ENCODE data around the gene TSPAN3.

The TSPAN3 gene

GRCh38 chr15:77083381-77084160 lies 12.7 kb upstream of the TSPAN3 start:
- no peak for DNase-seq

- no peak for DNase-seq
Measured at GRCh38 chr15:77081971-77082370, 11.1 kb upstream of the TSPAN3 start.

- no peak for DNase-seq
Measured at GRCh38 chr15:77076323-77076915, 5.5 kb upstream of the TSPAN3 start.

- no peak for DNase-seq
Measured at GRCh38 chr15:77075528-77075927, 4.6 kb upstream of the TSPAN3 start.

GRCh38 chr15:77074350-77074749 lies 3.4 kb upstream of the TSPAN3 start:
- no peak for DNase-seq

DNA sequence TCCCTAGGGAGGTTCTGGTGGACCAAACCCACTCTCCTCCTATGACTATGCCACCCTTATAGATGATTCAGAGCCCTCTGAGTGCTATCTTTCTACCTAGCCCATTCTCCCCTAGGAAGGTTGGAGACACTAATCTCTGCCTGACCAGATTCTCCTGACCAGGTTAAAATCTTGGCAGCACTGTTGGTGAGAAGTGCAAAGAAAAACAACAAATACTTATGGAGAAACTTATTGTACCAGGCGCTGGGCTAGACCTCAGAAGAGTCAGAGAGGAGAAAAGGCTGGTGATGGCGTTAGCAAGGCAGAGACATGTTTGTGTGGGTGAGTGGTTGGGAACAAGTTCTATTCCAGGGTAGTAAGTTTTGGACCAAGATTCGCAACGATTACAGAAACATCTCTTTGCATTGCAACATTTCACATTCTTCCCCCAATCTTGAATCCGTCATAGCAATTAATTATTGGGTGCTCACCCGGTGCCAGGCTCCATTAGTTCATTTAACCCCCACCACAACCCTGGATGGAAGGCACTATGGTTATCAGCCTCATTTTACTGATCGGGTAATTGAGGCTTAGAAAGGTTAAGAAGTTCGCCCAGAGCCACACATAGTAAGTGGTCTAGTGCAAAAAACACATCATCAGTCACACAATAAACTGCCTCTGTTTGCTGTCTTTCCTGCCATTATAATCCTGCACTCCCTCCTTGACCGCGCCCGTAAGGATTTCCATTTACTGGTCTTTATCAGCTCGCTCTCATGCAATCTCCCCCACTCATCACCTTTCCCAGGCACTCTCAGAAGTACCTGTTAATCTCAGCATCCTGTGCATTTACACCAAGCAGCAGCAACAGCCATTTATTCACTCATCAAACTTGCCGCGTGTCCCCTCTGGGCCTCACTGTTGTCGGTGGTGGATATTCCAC lies 655 bp upstream of the TSPAN3 start:
- DNase-seq = no peak

- no peak for DNase-seq
Measured at GRCh38 chr15:77070180-77070494, 772 bp downstream of the TSPAN3 start.

DNA sequence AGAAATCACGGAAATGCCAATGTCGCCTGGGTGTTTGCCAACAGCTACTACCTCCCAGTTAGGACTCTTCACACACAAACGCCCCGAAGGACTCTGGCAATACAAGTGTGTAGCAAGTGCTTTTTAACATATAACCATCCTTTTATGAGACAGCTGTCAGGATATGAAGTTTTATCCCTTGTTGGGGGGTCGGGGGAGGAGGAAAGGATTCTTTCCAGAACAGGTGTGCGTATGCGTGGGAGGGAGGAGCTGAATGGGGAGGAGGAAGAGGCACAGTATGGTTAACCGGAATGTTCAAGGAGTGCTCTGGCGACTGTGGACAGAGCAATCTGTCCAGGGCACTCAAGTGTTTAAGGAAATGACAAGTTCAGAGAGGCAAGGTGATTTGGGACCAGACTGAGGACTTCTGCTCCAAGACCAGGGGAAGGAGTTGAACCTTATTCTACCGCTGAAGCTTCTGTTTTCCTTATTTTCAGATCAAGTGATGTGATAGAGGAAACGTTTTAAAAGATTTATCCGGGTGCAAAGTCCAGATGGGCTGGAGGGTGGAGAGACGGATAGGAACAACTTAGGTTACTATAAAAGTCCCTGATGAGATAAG lies 1.3 kb downstream of the TSPAN3 start:
- no peak for DNase-seq

DNA sequence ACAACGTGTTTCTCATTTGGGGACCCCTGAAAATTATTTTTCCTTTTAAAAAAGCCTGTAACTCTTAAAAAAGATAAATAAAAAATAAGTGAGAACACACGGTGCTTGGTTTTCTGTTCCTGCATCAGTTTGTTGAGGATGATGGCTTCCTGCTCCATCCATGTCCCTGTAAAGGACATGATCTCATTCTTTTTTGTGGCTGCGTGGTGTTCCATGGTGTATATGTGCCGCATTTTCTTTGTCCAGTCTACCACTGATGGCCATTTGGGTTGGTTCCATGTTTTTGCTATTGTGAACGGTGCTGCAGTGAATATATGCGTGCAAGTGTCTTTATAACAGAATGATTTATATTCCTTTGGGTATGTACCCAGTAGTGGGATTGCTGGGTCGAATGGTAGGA lies 2.3 kb downstream of the TSPAN3 start:
- no peak for DNase-seq

GRCh38 chr15:77067691-77068367 lies 3.1 kb downstream of the TSPAN3 start:
- no peak for DNase-seq

DNA sequence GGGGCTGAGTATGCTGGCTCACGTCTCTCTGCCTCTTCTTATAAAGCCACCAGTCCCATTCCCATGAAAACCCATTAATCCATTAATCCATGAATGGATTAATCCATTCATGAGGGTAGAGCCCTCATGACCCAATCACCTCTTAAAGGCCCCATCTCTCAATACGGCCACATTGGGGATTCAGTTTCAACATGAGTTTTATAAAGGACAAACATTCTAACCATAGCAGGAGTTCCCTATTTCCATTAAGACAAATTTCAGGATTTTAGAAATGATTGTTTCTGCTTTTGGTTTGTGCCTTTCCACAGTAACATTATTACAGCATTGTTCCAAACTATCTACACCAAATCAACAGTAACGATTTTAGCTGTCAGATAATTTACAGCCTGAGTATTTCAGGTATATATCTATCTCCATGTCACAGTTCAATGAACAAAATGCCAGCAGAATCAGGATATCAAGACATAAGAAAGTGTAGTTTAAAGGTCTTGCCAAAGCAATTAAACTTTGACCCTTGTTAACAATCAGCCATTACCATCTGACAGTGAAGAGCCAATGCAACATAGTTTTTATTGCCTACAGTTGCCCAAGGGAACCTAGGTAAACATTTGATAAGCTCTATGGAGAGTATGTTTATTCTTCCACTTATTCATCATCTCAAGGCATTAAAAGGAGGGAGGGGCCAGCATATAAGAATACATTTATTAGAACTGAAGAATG lies 3.8 kb downstream of the TSPAN3 start:
- no peak for DNase-seq

DNA sequence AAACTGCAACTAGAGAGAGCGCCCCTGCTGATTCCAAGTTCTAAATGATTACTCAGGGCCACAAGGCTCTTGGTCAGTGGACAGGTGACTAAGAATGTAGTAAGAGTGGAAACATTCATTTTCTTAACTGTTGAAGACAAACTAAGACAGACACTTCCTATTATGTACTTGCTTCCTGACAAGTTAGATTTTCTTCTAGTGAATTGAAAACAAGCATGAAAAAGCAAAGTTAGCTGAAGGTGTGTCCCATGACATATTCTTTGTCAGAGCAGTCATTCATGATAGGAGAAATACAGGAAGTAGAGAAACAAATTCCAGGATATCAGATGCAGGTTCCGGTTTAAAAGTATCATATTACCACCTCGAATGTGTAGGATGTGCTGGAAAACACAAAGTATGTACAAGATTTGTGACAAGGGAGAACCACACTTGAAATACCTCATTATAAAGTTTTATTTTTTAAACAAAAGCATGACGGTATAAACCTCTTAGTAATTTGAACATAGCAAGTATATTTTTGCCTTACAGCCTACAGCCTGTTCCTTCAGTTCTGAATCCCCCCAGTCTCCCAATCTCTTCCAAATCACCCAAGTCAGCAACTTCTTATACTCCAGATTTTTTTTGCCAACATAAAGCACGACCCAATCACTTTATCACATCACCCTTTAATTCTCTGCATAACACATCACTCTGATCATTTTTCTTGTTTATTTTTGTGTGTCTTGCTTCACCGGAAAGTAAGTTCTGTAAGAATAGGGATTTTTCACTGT lies 6.2 kb downstream of the TSPAN3 start:
- no peak for DNase-seq

- no peak for DNase-seq
Measured at GRCh38 chr15:77064063-77064462, 6.8 kb downstream of the TSPAN3 start.

- no peak for DNase-seq
Measured at GRCh38 chr15:77063249-77063648, 7.7 kb downstream of the TSPAN3 start.

DNA sequence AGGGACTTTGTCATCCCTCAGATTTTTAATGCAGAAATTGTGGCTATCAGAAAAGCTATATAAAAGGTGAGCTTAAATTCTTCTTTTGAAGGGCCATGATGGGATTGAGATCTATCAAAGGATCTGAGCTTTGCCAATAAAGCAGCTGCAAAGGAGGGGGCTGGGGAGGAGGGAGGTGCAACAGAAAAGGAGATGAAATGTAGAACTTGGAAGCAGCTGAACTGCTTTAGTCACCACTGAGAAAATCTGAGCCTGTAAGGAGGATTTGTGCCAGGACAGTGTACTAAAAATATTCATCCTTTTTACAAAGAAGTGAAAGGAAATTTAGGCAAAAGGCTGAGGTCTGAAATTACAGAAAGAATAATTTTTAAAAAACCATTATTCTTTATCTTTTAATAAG lies 10.4 kb downstream of the TSPAN3 start:
- no peak for DNase-seq

- DNase-seq = no peak
Measured at GRCh38 chr15:77059786-77060361, 11.0 kb downstream of the TSPAN3 start.

DNA sequence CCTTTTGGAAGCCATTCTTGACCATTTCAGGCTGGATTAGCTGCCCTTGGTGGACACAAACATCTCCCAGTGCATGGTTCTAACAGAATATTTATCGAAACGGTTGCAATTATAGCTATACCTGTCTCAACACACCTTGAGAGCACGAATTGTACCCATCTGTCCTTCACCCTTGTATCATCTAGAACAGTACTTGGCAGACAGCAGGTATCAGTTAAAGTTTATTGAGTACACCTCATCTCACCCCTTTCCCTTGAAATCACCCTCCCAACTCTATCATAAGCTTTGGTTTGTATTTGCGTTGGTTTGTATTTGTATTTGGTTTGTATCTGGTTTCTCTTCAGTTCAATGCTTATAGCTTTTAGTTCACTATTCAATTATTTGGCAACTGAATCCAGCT lies 12.4 kb downstream of the TSPAN3 start:
- DNase-seq = no peak

GRCh38 chr15:77057685-77058084 lies 13.2 kb downstream of the TSPAN3 start:
- DNase-seq = no peak

- DNase-seq = no peak
Measured at GRCh38 chr15:77057072-77057471, 13.8 kb downstream of the TSPAN3 start.

DNA sequence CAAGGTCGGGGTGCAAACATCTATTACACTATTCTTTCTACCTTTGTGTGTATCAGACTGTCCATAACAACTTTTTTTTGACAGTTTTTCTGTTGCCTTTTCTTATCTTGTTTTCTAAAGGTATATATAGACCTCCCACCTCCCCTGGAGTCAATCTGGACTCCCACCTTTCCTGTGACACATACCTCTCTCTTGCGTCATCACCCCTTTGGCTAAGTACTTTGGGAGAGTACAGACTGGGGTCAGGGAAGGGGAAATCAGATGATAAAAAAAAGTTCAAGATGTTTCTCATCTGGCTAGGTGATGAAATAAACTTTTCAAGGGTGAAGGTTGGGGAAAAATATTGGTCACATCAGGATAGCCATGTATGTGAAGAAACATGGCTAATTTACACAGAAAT lies 17.2 kb downstream of the TSPAN3 start:
- no peak for DNase-seq

DNA sequence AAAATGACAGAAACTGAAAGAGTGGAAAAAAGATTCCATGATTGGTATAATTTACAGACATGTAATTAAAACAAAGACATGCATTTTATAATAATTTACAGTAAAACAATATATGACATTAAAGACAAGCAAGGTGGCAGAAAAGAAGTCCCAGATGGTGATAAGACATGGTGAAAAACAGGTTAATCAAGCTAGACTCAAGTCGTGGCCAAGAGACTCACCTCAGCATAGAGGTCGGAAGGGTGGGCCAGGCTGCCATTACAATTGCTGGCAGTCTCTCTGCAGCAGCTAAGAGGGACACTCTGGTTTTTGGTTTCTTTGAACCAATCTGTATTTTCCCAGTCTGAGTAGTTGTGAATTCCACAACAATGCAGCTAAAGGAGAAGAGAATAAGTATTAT lies 18.4 kb downstream of the TSPAN3 start:
- no peak for DNase-seq
